K562 (cell line): ENCODE results near the gene CELSR1. TPM values are rescaled to one million over a fixed set of nuclear protein-coding genes. Genes with fewer than 3 reads are reported as not detected.
A peak's percentile ranks its signal among the peaks of the same experiment; 100 is the strongest.

Experiments used
- ATAC-seq: fragments of 200-7000 bp; cut with Tn5 transposase; 3 replicates; pipeline ENCODE4 v1.9.1; 2020; ENCODE audit warnings: moderate library complexity
- BruUV-seq: library from RNA; stranded (reverse); fragments of 400-500 nt; replicated peaks from 2 replicates; lab custom pipeline; 2021; lab: Mats Ljungman, UMichigan
- CTCF ChIA-PET: fragments of 300-600 bp; formaldehyde crosslinking; extraction: SDS; loops from one replicate; lab custom pipeline; 2021; ENCODE audit warnings: low intra/inter-chr PET ratio; lab: Yijun Ruan, JAX
- POLR2A ChIA-PET: fragments of 300-600, 350-650 bp; sonication (Branson Sonifier 250); formaldehyde crosslinking; extraction: SDS; loops from one replicate; lab custom pipeline; 2021; ENCODE audit warnings: antibody characterized with exemption, inconsistent platforms; lab: Yijun Ruan, JAX
- DNase-seq, 4 experiments: peaks; one replicate each; pipeline versions ENCODE4 v3.0.0 to v3.0.0-alpha.2; 2011 to 2018; ENCODE audit warnings: low spot score in 3 of 4, mixed read lengths in 3 of 4; ENCODE audit errors: extremely low read depth in 1 of 4
- FAIRE-seq: peaks from 2 replicates; lab custom pipeline; 2011; peaks lifted over from hg19 to GRCh38; lab: Jason Lieb, UNC
- H2AFZ ChIP-seq: 2 replicates; pipeline ENCODE4 v1.6.0; 2011; ENCODE audit warnings: low read depth, low read length, control low read depth, inconsistent platforms
- H3K27ac ChIP-seq: fragments of 200-600 bp; 3 replicates; pipeline ENCODE4 v1.8.0; 2011; ENCODE audit warnings: low read depth, mild to moderate bottlenecking, control low read depth, inconsistent platforms, low read length, moderate library complexity, mixed read lengths; ENCODE audit errors: extremely low read depth
- H3K27me3 ChIP-seq, 2 experiments: fragments of 300-600 bp in 1 of 2; 2 replicates in 1 of 2; 3 replicates in 1 of 2; pipeline versions ENCODE4 v1.6.0 to v1.8.0; 2011; ENCODE audit warnings: inconsistent platforms in 2 of 2, low read length in 2 of 2, mild to moderate bottlenecking in 1 of 2, mixed read lengths in 1 of 2, moderate library complexity in 1 of 2; ENCODE audit not compliant: control insufficient read depth in 2 of 2, insufficient read depth in 2 of 2
- H3K36me3 ChIP-seq: fragments of 300-600 bp; 3 replicates; pipeline ENCODE4 v1.8.0; 2011; ENCODE audit warnings: mild to moderate bottlenecking, low read length, inconsistent platforms; ENCODE audit not compliant: control insufficient read depth, insufficient read depth
- H3K4me1 ChIP-seq, 2 experiments: fragments of 200-600 bp in 1 of 2; replicated peaks in 1 of 2; 2 replicates in 1 of 2; 3 replicates in 1 of 2; pipeline versions ENCODE4 v1.5.1 to v1.8.0; 2011; ENCODE audit warnings: inconsistent platforms in 2 of 2, low read length in 2 of 2, mild to moderate bottlenecking in 1 of 2, mixed read lengths in 1 of 2, moderate library complexity in 1 of 2; ENCODE audit not compliant: control insufficient read depth in 2 of 2, insufficient read depth in 2 of 2
- H3K4me2 ChIP-seq: 2 replicates; pipeline ENCODE4 v1.6.1; 2011; ENCODE audit warnings: low read length, control low read depth, inconsistent platforms, mixed read lengths; ENCODE audit not compliant: insufficient read depth
- H3K4me3 ChIP-seq: fragments of 200-600 bp; sonication (generic), shearing (Covaris generic); 2 replicates; pipeline ENCODE4 v1.5.1; 2016; ENCODE audit warnings: control low read depth, inconsistent platforms
- H3K79me2 ChIP-seq: fragments of 200-600 bp; 3 replicates; pipeline ENCODE4 v1.8.0; 2011; ENCODE audit warnings: low read length, inconsistent platforms; ENCODE audit not compliant: control insufficient read depth, insufficient read depth
- H3K9ac ChIP-seq, 2 experiments: 2 replicates each; pipeline versions ENCODE4 v1.6.0 to v1.6.1; 2011; ENCODE audit warnings: low read depth in 2 of 2, low read length in 2 of 2, control low read depth in 1 of 2, inconsistent platforms in 1 of 2, mild to moderate bottlenecking in 1 of 2, mixed read lengths in 1 of 2; ENCODE audit not compliant: insufficient read depth in 1 of 2
- H3K9me1 ChIP-seq: one replicate; pipeline ENCODE4 v1.6.0; 2011; ENCODE audit warnings: inconsistent platforms, mild to moderate bottlenecking, low read length, moderate library complexity; ENCODE audit not compliant: control insufficient read depth, insufficient read depth
- H3K9me3 ChIP-seq: replicated peaks from 2 replicates; pipeline ENCODE4 v1.5.1; 2011; ENCODE audit warnings: low read depth, low read length, inconsistent platforms; ENCODE audit not compliant: control insufficient read depth, insufficient read depth
- H4K20me1 ChIP-seq: replicated peaks from 2 replicates; pipeline ENCODE4 v1.6.1; 2011; ENCODE audit warnings: low read length, inconsistent platforms, mixed read lengths; ENCODE audit not compliant: control insufficient read depth, insufficient read depth
- ZNF395 ChIP-seq: fragments of 200-800 bp; sonication (Bioruptor generic); IDR thresholded peaks from 2 replicates; pipeline ENCODE4 v1.6.1; 2017; ENCODE audit warnings: missing genetic modification characterization, missing compliant biosample characterization
- WGBS: fragments of 100-300 bp; shearing (Covaris generic); methylation state at CpG from one replicate; pipeline ENCODE4 v1.1.6; 2016; ENCODE audit warnings: low coverage, mixed read lengths; ENCODE audit not compliant: insufficient coverage; ENCODE audit errors: missing lambda C conversion rate; 5-methylcytosine and 5-hydroxymethylcytosine counted together
- in situ Hi-C: fragments of 300-500 bp; cut with MboI; formaldehyde crosslinking; loops from 4 replicates; pipeline ENCODE4 v1.15.0; 2018; ENCODE audit warnings: inconsistent platforms, mixed read lengths
- intact Hi-C: fragments of 100-400 bp; cut with micrococcal nuclease; formaldehyde crosslinking; loops from 2 replicates; pipeline ENCODE4 v1.14.2; 2022
- polyA plus RNA-seq, 8 experiments: library from polyadenylated mRNA; depleted of rRNA in 4 of 8; stranded (reverse) in 5 of 8; unstranded in 3 of 8; fragments of >200 nt; fragmentation: Nextera tagmentation in 2 of 8; fragmentation: Illumina TruSeq in 1 of 8; extraction: Ambion mirVana in 2 of 8; extraction: Trizol in 1 of 8; gene quantifications; 2 replicates each; pipeline versions ENCODE4 v1.2.1 to v1.2.3, GENCODE V29; 2011 to 2014; ENCODE audit warnings: inconsistent platforms in 1 of 8, missing spikeins in 1 of 8
- total RNA-seq, 7 experiments: library from RNA; depleted of rRNA in 6 of 7; stranded (reverse); fragments of >200 nt in 6 of 7; fragmentation: Illumina TruSeq in 2 of 7; extraction: Trizol in 2 of 7; gene quantifications; 2 replicates each; pipeline versions ENCODE4 v1.2.1 to v1.2.3, GENCODE V29; 2011 to 2021; ENCODE audit warnings: low replicate concordance in 1 of 7
- TF ChIP-seq, protein P1 (sequence below): fragments of 250-450 bp; sonication (Bioruptor Pico); IDR thresholded peaks from 2 replicates; pipeline ENCODE4 v1.4.0; 2020

CELSR1 gene
- total and polyA plus RNA-seq, 9 of the 15 experiments (the other 6 are each of a cell fraction or from before 2014, with no cell fraction given), result under 0.01 to 0.09 TPM; not detected in 7

DNA sequence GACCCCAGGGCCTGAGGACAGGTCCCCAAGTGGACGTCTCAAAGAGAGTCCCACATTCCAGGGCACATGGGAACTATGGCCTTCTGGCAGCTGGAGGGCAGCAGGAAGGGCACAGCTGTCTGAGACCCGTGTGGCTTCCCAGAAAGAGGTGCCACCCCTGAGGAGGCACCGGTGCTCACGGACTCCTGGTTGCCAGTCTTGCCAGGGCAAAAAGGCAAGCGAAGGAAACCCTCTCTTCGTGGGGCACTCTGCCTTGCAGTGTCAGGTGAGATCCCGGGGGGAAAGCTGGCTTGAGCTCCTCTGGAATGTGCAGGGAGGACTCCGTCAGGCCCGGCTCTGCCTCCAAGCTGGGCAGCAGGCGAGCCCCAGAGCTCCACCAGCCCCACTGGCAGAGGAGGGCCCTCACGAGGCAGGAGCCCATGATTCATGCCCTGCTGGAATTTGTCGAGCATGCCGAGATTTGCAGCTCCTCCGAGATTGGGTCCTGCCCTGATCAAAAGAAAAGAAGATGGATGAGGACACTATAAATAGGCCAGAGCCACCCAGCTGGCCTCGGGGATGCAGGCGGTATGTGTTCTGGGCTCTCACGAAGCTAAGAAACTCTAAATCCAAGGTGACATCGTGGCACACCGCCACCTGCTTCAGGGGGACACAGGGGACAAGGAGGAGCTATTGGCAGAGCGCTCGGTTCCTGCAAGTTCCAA lies 9.9 kb upstream of the CELSR1 start:
- H4K20me1 ChIP-seq, result no peaks in the 10 kb centered on the region
- no peaks in the 10 kb centered on the region for H3K36me3 ChIP-seq
- H3K27me3 ChIP-seq, result peaks cover 3 to 44% of the 10 kb centered on the region in 2 experiments; a peak in 3 of 5 replicates
- H3K4me2 ChIP-seq, result no peak overlapping the region
- ChIA-PET CTCF (no interaction called here), POLR2A (interaction anchor here (0.6 kb wide), 2 partner anchors 75 to 446 kb away, joined by 3 to 6 read pairs; no protein-coding TSS in a partner anchor)
- H3K9me1 ChIP-seq, result no peaks in the 10 kb centered on the region
- in situ Hi-C loops (loop anchor here (10.0 kb wide), 1 partner anchor 423 kb away; no protein-coding TSS in a partner anchor), intact Hi-C loops (no loop called here)
- no peak overlapping the region for H3K9ac ChIP-seq
- H3K79me2 ChIP-seq, result no peaks in the 10 kb centered on the region
- H2AFZ ChIP-seq, result no peak overlapping the region
- BruUV-seq, result no TSS peak
- ATAC-seq, result no peak
- FAIRE-seq, result no peak
- no peak for DNase-seq
- TF ChIP-seq, protein P1, sequence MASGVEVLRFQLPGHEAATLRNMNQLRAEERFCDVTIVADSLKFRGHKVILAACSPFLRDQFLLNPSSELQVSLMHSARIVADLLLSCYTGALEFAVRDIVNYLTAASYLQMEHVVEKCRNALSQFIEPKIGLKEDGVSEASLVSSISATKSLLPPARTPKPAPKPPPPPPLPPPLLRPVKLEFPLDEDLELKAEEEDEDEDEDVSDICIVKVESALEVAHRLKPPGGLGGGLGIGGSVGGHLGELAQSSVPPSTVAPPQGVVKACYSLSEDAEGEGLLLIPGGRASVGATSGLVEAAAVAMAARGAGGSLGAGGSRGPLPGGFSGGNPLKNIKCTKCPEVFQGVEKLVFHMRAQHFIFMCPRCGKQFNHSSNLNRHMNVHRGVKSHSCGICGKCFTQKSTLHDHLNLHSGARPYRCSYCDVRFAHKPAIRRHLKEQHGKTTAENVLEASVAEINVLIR (CRISPR knock-in tag), result no peak
- TF ChIP-seq ZNF395, result 0 out of 2 replicates have a peak, but pooled peaks have one; percentile 22
- peaks cover 0 to 2% of the 10 kb centered on the region in 2 experiments; a peak in 2 of 5 replicates for H3K4me1 ChIP-seq
- no peak overlapping the region for H3K4me3 ChIP-seq
- no peak overlapping the region for H3K27ac ChIP-seq
- WGBS, result 7% methylated on average over 12 of the region's 21 CpGs
- peaks cover under 1% of the 10 kb centered on the region; the same call in 1 of the 2 replicates for H3K9me3 ChIP-seq
